Heart right ventricle (tissue), 16 donors: Measurements from ENCODE around the gene CDR2L. TPM values are rescaled to one million over a fixed set of nuclear protein-coding genes. Genes with fewer than 3 reads are reported as not detected.
A peak's percentile ranks its signal among the peaks of the same experiment; 100 is the strongest.
"Not testable (repeated sequence)": the region's sequence is repeated elsewhere in the genome, so short reads cannot be mapped to it uniquely, and the experiment has no call there.

Experiments
- ATAC-seq, 8 donors: fragments of 200-7000 bp; cut with Tn5 transposase; one replicate each; pipeline ENCODE4 v1.9.1; 2020; ENCODE audit warnings: mild to moderate bottlenecking in 8 of 8, moderate library complexity in 8 of 8, moderate number of reproducible peaks in 1 of 8
- DNase-seq, 2 donors: peaks; one replicate each; pipeline ENCODE4 v3.0.0-alpha.2; 2020
- H3K27ac ChIP-seq, 10 donors: fragments of 200-600 bp; sonication (generic) in 2 of 10; one replicate each; pipeline versions ENCODE4 v1.5.0 to v1.8.0; 2020 to 2022; ENCODE audit warnings: mild to moderate bottlenecking in 3 of 10
- H3K27me3 ChIP-seq, 7 donors: fragments of 200-600 bp; one replicate each; pipeline ENCODE4 v1.8.0; 2021 to 2022; ENCODE audit warnings: mild to moderate bottlenecking in 2 of 7
- H3K36me3 ChIP-seq, 9 donors: fragments of 200-600 bp; sonication (generic) in 1 of 9; one replicate each; pipeline versions ENCODE4 v1.5.0 to v1.8.0; 2020 to 2022; ENCODE audit warnings: mild to moderate bottlenecking in 2 of 9
- H3K4me1 ChIP-seq, 9 donors: fragments of 200-600 bp; sonication (generic) in 1 of 9; one replicate each; pipeline versions ENCODE4 v1.5.0 to v1.8.0; 2020 to 2022; ENCODE audit warnings: mild to moderate bottlenecking in 4 of 9
- H3K4me3 ChIP-seq, 10 donors: fragments of 200-600 bp; sonication (generic) in 2 of 10; one replicate each; pipeline versions ENCODE4 v1.5.0 to v1.8.0; 2020 to 2022; ENCODE audit warnings: mild to moderate bottlenecking in 7 of 10, moderate library complexity in 2 of 10
- H3K9me3 ChIP-seq, 11 donors: fragments of 200-600 bp in 10 of 11; sonication (generic) in 2 of 11; one replicate each; pipeline versions ENCODE4 v1.5.0 to v1.8.0; 2013 to 2022; ENCODE audit warnings: mild to moderate bottlenecking in 2 of 11, control low read depth in 1 of 11, moderate library complexity in 1 of 11
- CTCF ChIP-seq, 9 donors: fragments of 200-600 bp; sonication (generic) in 2 of 9; IDR thresholded peaks; one replicate each; pipeline versions ENCODE4 v1.5.0 to v1.8.0; 2021 to 2022; ENCODE audit warnings: antibody characterized with exemption in 9 of 9, mild to moderate bottlenecking in 5 of 9, moderate library complexity in 1 of 9
- WGBS, 2 donors: extraction: QIAGEN DNeasy Blood & Tissue Kit; methylation state at CpG; one replicate each; pipeline ENCODE4 v1.1.7; 2013; ENCODE audit warnings: inconsistent platforms in 1 of 2; 5-methylcytosine and 5-hydroxymethylcytosine counted together
- intact Hi-C, 10 donors: fragments of 100-400 bp; cut with DNase I; formaldehyde crosslinking; loops; one replicate each; pipeline versions ENCODE4 v1.11.1 to v1.14.2; 2022
- polyA plus RNA-seq, 2 donors: library from polyadenylated mRNA; stranded (reverse); fragments of 200-250 nt; gene quantifications; one replicate each; pipeline ENCODE4 v1.2.3, GENCODE V29; 2013
- total RNA-seq, 10 donors: library from RNA; stranded (reverse); fragmentation: NEBNext Ultra II Directional in 3 of 10; extraction: Animal tissue kit (Norgen Biotek cat#: 25700) in 3 of 10; gene quantifications; one replicate each; pipeline versions ENCODE4 v1.2.1 to v1.2.4, GENCODE V29; 2021 to 2023
- donor health status: Arrhythmogenic right ventricular cardiomyopathy.
- donor health status: ischemic (EF 13 %, LVEDD 7.1; RV severe dilation, severe dysfunction).
- donor health status: healthy with polysubstance abuse.
- donor health status: DM: no; HTN: yes; CAD: no.
- donor health status: DM: no; HTN: no; CAD: no.
- donor health status: ischemic (EF 25% LVEDD 6.9; RV normal size, moderate dysfunction).
- donor health status: ischemic (EF 25% LVEDD 5.7; RV mildly dilated, moderate dysfunction).
- donor health status: healthy.
- donor health status: DM: yes; HTN: yes; CAD: no.
- donor health status: Ischemic cardiomyopathy.
- donor health status: ischemic (EF 35%, LVEDD 5.7; RV mildly dilated, moderate dysfunction).
- donor health status: nonischemic (EF 11% LVEDD 7.7; RV severe dilation, severe dysfunction).
- donor health status: DM: yes; HTN: yes; CAD: no.
- donor health status: PGD.
- donor health status: ischemic (EF 29% LVEDD 5.4; RV normal size, mild dysfunction).
- donor health status: nonischemic (EF 23%, LVEDD 6.1; RV moderate dilation, normal function).

CDR2L gene
- total and polyA plus RNA-seq, 12 donors = 8.5 to 25.3 (median 14.7) TPM

GRCh38 chr17:75020331-75021110 is 33.1 kb downstream of the CDR2L start:
- intact Hi-C loops = no loop called here

GRCh38 chr17:75024686-75025397 is 37.4 kb downstream of the CDR2L start:
- no peak overlapping the region for H3K4me3 ChIP-seq
- 92 to 94% methylated on average over 10 of the region's 10 CpGs for WGBS, 2 donors
- intact Hi-C loops = no loop called here
- H3K27me3 ChIP-seq = no peaks in the 10 kb centered on the region
- DNase-seq (no peak), ATAC-seq (no peak)
- no peak overlapping the region for H3K27ac ChIP-seq
- TF ChIP-seq CTCF (IDR thresholded peaks at IDR 0.05) = no peak
- peaks cover 0 to 35% (median 20%) of the 10 kb centered on the region in 9 donors for H3K36me3 ChIP-seq
- peaks cover 0 to 5% (median 0%) of the 10 kb centered on the region in 9 donors for H3K4me1 ChIP-seq
- peaks cover 0 to 2% (median 0%) of the 10 kb centered on the region in 11 donors for H3K9me3 ChIP-seq

More at GRCh38 chr17:75020331-75021110, 33.1 kb downstream of the CDR2L start:
- ATAC-seq = no peak
- no peaks in the 10 kb centered on the region for H3K27me3 ChIP-seq
- no peak for DNase-seq
- H3K27ac ChIP-seq = no peak overlapping the region
- H3K4me3 ChIP-seq = no peak overlapping the region
- H3K9me3 ChIP-seq = no peaks in the 10 kb centered on the region
- WGBS, 2 donors = 93 to 94% methylated on average over 19 of the region's 19 CpGs
- peaks cover 0 to 74% (median 20%) of the 10 kb centered on the region in 9 donors for H3K36me3 ChIP-seq
- no peak for TF ChIP-seq CTCF (IDR thresholded peaks at IDR 0.05)
- peaks cover 0 to under 1% (median 0%) of the 10 kb centered on the region in 9 donors for H3K4me1 ChIP-seq

GRCh38 chr17:75025398-75025734 is 37.9 kb downstream of the CDR2L start:
- H3K4me1 ChIP-seq, H3K9me3 ChIP-seq, H3K4me3 ChIP-seq, ATAC-seq, H3K27me3 ChIP-seq, DNase-seq, intact Hi-C loops, H3K27ac ChIP-seq: not testable (repeated sequence)
- 83 to 91% methylated on average over 9 of the region's 9 CpGs for WGBS, 2 donors
- peaks cover 0 to 29% (median 16%) of the 10 kb centered on the region in 9 donors for H3K36me3 ChIP-seq

GRCh38 chr17:75026650-75027049 is 39.2 kb downstream of the CDR2L start:
- DNase-seq = peak in 1 of 2 donors; percentile 17
- peaks cover 0 to 16% (median 3%) of the 10 kb centered on the region in 9 donors for H3K36me3 ChIP-seq
- peaks cover 0 to 13% (median 0%) of the 10 kb centered on the region in 11 donors for H3K9me3 ChIP-seq
- ATAC-seq, intact Hi-C loops, H3K4me3 ChIP-seq, H3K27ac ChIP-seq, H3K27me3 ChIP-seq, H3K4me1 ChIP-seq: not testable (repeated sequence)
- WGBS, 2 donors = 61 to 76% methylated on average over 2 of the region's 2 CpGs

GRCh38 chr17:75030161-75030560 is 42.7 kb downstream of the CDR2L start:
- Histone ChIP-seq H3K36me3 (no peaks in the 10 kb centered on the region), H3K4me1 (peaks cover 0 to 37% (median 25%) of the 10 kb centered on the region in 9 donors), H3K27me3 (no peaks in the 10 kb centered on the region), H3K27ac (no peak overlapping the region), H3K4me3 (no peak overlapping the region), H3K9me3 (peaks cover 0 to 13% (median 0%) of the 10 kb centered on the region in 11 donors)
- DNase-seq = no peak
- 74 to 95% methylated on average over 8 of the region's 8 CpGs for WGBS, 2 donors
- intact Hi-C loops = loop anchor here in 3 of 10 donors (5.0 to 10.0 kb wide), 3 partner anchors 45 to 68 kb away; partner anchors contain the start of gene CDR2L (in 1 of the 3)
- ATAC-seq = no peak
- no peak for TF ChIP-seq CTCF (IDR thresholded peaks at IDR 0.05)
